GM19023 (cell line): ENCODE measurements around the gene PRKCA.

Experiments
- ATAC-seq: cut with Tn5 transposase; IDR thresholded peaks from one replicate; pipeline ENCODE4 v1.9.1; 2021; ENCODE audit warnings: mild to moderate bottlenecking, moderate library complexity; ENCODE audit not compliant: unreplicated experiment

PRKCA gene

GRCh38 chr17:66411520-66411919 lies 109.1 kb downstream of the PRKCA start:
- ATAC-seq, result no peak

GRCh38 chr17:66412857-66413558 lies 110.6 kb downstream of the PRKCA start:
- ATAC-seq, result no peak

DNA sequence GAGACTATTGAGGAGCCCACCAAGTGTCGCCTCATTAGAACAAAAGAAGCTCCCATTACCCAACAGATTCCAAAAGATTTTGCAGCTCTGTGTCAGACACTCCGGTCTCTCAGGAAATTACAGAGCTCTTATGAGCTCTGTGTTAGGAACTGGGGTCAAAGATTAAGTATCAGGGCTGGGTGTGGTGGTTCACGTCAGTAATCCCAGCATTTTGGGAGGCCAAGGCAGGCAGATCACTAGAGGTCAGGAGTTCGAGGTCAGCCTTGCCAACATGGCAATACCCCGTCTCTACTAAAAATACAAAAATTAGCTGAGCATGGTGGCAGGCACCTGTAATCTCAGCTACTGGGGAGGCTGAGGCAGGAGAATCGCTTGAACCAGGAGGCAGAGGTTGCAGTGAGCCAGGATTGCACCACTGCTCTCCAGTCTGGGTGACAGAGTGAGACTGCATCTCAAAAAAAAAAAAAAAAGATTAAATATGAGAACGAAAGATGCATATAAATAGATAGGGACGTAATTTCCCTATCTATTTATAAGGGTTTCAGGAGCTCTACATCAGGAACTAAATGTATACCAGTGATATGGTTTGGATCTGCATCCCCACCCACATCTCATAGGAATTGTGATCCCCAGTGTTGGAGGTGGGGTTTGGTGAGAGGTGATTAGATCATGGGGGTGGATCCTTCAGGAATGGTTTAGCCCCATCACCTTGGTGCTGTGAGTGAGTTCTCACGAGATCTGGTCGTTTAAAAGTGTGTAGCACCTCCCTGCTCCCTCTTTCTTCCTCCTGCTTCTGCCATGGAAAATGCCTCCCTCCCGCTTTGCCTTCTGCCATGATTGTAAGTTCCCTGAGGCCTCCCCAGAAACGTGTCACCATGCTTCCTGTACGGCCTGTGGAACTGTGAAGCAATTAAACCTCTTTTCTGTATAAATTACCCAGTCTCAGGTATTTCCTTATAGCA lies 111.4 kb downstream of the PRKCA start:
- ATAC-seq, result no peak

GRCh38 chr17:66414561-66415175 lies 112.3 kb downstream of the PRKCA start:
- ATAC-seq, result no peak

- no peak for ATAC-seq
These were observed 113.2 kb downstream of the PRKCA start for GRCh38 chr17:66415366-66416206.

DNA sequence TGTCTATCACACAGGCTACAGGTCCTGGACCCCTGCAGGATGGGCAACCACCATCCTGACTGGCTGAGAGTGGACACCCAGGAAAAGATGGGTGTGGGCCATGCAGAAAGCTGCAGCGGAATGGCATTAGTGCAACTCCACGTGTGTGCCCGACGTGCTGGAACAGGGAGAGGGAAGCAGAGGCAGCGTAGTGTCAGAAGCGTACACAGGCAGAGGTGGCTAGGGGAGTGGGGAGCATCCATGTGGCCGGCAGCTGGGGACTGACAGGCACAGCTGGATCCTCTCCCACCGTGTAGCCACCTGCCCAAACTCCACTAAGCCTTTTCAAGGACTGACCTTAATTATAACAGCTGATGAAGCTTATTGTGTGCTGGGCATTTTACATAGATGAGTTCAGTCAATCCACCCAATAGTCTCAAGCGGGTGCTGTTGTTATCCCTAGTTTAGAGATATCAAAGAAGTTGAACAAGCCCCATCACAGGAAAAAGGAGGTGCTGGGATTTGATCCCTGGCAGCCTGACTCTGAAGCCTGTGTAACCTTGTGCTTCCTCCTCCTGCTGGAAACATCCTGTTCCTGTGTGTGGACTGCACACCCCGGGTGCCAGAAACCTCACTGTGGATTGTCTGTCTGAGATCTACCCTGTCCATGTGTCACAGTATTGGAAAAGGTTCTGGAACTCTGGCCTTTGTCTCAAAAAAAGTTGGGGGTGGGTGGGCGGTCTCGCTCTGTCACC lies 114.0 kb downstream of the PRKCA start:
- no peak for ATAC-seq

DNA sequence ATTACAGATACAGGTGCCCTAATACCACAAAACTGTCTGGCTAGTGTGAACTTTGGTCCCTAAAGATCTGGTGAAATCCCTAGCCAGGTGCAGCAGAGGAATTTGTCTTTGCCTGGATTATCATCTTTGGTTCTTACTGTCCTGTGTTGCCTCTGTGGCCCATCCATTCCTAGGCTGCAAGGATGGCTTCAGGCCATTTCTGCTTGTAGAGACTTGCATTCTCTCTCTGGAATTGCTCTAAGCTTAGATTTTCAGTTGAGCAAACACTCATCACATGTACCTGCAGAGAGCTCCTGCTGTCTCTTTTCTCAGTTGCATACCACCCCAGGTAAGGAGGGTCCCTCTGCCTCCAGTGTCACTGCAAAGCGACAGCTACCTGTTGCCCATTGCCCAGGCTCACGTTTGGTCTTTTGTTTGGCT lies 114.9 kb downstream of the PRKCA start:
- ATAC-seq, result no peak

DNA sequence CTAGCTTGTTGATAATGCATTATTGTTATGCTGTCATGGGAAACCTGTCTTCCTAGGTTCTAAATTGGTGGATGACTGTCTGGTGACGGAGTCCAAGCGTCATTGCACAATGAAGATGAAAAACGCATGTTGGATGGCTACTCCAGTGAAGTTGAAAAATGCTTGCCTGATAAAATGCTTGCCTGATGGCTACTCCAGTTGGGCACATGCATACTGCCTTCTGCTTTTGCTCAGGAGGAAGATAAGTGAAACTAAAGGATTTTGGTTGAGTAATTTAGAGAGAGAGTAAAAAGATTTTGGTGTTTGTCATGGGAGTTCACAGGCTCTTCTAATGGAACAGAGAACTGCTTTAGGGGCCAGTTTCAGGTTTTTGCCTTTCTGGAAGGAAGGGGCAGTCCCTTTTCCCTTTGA lies 118.6 kb downstream of the PRKCA start:
- no peak for ATAC-seq

DNA sequence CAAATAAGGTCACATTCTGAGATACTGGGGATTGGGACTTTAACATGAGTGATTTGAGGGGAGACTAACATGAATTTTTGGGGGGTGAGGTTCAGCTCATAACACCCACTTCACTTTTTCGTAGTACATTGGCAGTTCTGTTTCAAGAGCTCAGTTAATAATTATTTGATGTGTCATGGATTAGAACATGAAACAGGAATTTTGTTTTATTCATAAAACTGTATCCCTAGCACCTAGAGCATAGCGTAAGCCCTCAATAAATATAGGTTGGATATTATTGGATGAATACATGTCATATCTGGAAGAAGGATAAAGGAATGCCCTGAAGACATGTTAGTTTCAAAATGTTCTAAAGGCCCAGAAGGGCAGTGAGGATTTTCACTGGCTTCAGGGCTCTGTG lies 119.8 kb downstream of the PRKCA start:
- ATAC-seq, result no peak

DNA sequence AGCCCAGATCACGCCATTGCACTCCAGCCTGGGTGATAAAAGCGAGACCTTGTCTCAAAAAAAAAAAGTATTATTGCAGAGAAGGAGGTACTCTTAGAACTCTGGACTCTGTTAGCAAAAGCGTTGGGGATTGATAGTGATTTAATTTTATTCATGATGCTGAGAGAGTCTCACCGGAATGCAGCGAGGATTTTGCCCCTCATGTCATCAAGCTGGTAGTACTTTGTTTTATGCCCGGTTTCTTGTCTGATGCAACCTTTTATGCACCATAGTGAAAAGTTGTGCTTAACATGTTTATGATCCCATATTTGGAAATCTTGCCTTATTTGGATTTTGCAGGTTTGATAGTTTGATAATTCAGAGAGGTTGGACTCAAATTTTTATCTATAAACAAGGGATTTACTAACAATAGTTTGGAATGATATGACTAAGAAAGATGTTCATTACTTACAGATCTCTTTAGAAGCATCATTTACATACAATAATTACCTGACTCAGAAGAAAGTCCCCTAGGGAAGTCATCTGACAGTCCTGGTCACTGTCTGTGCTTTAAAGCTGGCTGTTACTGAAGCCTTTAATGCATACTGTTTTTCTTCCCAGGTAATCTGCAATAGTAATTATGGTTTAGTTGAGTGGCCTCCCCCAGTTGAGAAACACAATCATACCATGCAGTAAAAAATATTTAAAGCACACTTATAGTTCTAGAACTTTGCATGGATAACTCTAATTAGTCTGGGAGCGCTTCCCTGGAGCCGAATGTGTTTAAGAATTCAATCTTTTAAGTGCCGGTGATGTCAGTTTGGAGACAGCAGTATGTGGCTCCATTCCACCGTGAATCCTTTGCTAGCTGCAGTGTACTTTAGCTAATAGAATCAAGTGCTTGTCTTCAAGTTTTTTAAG lies 120.9 kb downstream of the PRKCA start:
- ATAC-seq, result no peak

DNA sequence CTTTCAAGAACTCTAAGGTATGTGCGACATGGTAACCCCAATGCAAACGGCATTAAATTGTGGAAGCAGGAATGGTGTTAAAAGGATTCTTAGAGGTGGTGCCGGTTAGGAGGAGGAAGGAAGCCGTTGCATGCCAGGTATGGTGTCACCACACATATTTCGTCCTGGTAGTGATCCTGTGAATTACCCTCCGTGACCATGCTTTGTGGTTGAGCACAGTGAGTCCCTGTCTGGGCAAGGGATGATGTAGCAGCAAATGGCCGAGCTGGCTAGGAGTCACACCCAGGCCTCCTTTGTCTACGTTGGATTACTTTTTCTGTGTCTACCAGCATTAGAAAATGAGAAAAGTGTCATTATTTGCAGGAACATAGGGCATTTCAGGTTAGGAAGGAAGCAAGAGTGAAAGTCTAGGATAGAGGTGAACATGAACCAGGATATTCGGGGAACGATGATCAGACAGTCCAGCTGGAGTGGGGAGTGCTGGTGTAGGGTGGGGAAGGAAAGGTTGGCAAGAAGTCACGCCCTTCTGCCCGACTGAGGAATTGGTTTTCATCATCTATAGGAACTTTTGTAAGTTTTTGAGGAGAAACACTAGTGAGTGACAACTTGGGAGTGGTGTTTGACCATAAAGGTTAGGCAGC lies 123.5 kb downstream of the PRKCA start:
- ATAC-seq, result no peak

- ATAC-seq, result no peak
These were observed 124.1 kb downstream of the PRKCA start for GRCh38 chr17:66426397-66427033.

DNA sequence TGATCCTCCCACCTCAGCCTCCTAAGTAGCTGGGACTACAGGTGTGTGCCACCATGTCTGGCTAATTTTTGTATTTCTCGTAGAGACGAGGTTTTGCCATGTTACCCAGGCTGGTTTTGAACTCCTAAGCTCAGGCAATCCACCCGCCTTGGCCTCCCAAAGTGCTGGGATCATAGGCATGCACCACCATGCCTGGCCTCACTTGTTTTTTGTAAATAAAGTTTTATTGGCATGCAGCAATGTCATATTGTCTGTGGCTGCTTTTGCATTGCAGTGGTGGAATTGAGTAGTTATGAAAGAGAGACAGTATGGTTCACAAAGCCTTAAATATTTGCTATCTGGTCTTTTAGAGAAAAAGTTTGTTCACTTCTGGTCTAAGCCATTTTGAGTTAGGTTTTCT lies 124.7 kb downstream of the PRKCA start:
- ATAC-seq, result no peak

DNA sequence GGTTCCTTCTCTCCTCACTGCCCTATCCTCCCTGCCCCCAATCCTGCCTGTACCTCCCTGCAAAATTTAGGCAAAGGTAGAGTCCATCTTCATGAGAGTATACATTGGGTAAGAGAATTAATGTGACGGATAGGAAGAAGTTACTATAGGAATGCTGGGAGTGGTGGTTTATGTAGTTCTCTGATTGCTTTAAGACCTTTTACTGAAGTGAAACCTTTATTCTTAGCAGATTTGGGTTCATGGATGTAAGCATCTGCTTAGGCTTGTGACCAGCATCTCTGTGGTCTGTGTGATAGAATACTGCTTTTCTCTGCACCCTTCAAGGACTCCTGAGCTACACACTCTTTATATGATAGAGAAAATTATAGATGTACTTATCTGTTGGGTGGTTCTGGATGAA lies 127.3 kb downstream of the PRKCA start:
- no peak for ATAC-seq

GRCh38 chr17:66430846-66431795 lies 128.7 kb downstream of the PRKCA start:
- no peak for ATAC-seq

DNA sequence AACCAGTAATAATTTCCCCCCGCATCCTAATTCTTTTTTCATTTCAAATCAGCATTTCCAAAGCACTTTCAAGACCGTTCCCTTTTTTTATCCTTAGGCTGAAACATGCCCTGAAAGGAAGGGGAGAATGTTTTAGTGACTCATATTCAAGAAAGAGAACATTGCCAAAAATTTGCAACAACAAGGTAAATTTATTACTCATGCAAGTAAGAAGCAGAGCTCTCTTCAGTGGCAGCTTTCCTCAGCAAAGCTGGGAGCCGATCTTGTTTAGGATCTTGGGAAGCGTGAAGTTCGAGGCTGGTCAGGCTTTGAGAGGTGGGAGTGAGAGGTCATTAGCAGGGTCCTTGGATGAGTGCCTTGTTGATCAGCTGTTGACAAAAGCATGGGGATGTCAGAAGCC lies 129.5 kb downstream of the PRKCA start:
- no peak for ATAC-seq

GRCh38 chr17:66432411-66432957 lies 130.1 kb downstream of the PRKCA start:
- ATAC-seq, result no peak
